Fibroblast of lung (primary cell): ENCODE results near the gene CLSTN2. TPM values are rescaled to one million over a fixed set of nuclear protein-coding genes. Genes with fewer than 3 reads are reported as not detected.

ENCODE experiments used
- DNase-seq, 2 donors: peaks; one replicate each; pipeline versions ENCODE4 v3.0.0 to v3.0.0-alpha.2; 2010; ENCODE audit warnings: low read depth in 2 of 2
- H2AFZ ChIP-seq: 2 replicates; pipeline ENCODE4 v1.5.1; 2012; ENCODE audit warnings: low read length, control low read depth, inconsistent platforms
- H3K27ac ChIP-seq: 2 replicates; pipeline ENCODE4 v1.5.1; 2011; ENCODE audit warnings: low read length, control low read depth; ENCODE audit not compliant: insufficient read depth
- H3K27me3 ChIP-seq: 2 replicates; pipeline ENCODE4 v1.5.1; 2011; ENCODE audit warnings: mild to moderate bottlenecking, low read length; ENCODE audit not compliant: control insufficient read depth, insufficient read depth
- H3K36me3 ChIP-seq: 2 replicates; pipeline ENCODE4 v1.5.1; 2011; ENCODE audit warnings: low read length; ENCODE audit not compliant: control insufficient read depth, insufficient read depth
- H3K4me1 ChIP-seq: 2 replicates; pipeline ENCODE4 v1.5.1; 2011; ENCODE audit warnings: low read length; ENCODE audit not compliant: control insufficient read depth, insufficient read depth; ENCODE audit errors: extremely low read depth
- H3K4me2 ChIP-seq: 2 replicates; pipeline ENCODE4 v1.5.1; 2011; ENCODE audit warnings: low read length, control low read depth; ENCODE audit not compliant: insufficient read depth; ENCODE audit errors: extremely low read depth
- H3K4me3 ChIP-seq, 4 experiments: fragments of 200-600 bp in 1 of 4; sonication (generic) in 1 of 4; replicated peaks in 1 of 4; 2 replicates each; pipeline ENCODE4 v1.5.1; 2011 to 2016; ENCODE audit warnings: low read length in 4 of 4, low read depth in 3 of 4, mild to moderate bottlenecking in 3 of 4, control low read depth in 2 of 4, inconsistent platforms in 1 of 4, mixed read lengths in 1 of 4; ENCODE audit not compliant: insufficient read depth in 1 of 4; ENCODE audit errors: control extremely low read depth in 1 of 4
- H3K79me2 ChIP-seq: 2 replicates; pipeline ENCODE4 v1.5.1; 2012; ENCODE audit warnings: mild to moderate bottlenecking, low read length, inconsistent platforms; ENCODE audit not compliant: control insufficient read depth, insufficient read depth
- H3K9ac ChIP-seq: 2 replicates; pipeline ENCODE4 v1.5.1; 2011; ENCODE audit warnings: mild to moderate bottlenecking, low read length, control low read depth; ENCODE audit not compliant: insufficient read depth
- H3K9me3 ChIP-seq: 2 replicates; pipeline ENCODE4 v1.5.1; 2012; ENCODE audit warnings: low read depth, low read length; ENCODE audit not compliant: control insufficient read depth, insufficient read depth
- H4K20me1 ChIP-seq: 2 replicates; pipeline ENCODE4 v1.5.1; 2011; ENCODE audit warnings: low read length; ENCODE audit not compliant: control insufficient read depth, insufficient read depth; ENCODE audit errors: extremely low read depth
- EZH2 ChIP-seq: IDR thresholded peaks from 2 replicates; pipeline ENCODE4 v1.5.1; 2012; ENCODE audit warnings: low read length, control low read depth, mild to moderate bottlenecking; ENCODE audit errors: missing control alignments
- polyA plus RNA-seq, 2 donors: library from polyadenylated mRNA; depleted of rRNA in 1 of 2; stranded (reverse) in 1 of 2; unstranded in 1 of 2; fragments of >200 nt; gene quantifications; 2 replicates each; pipeline ENCODE4 v1.2.1, GENCODE V29; 2011 to 2012; ENCODE audit warnings: missing spikeins in 1 of 2
- total RNA-seq: library from RNA; depleted of rRNA; stranded (reverse); fragments of >200 nt; gene quantifications from 2 replicates; pipeline ENCODE4 v1.2.1, GENCODE V29; 2014
- TF ChIP-seq, protein P1 (sequence below), 2 donors: IDR thresholded peaks in 1 of 2; conservative IDR thresholded peaks in 1 of 2; 1 replicate in 1 of 2; 2 replicates in 1 of 2; pipeline ENCODE4 v1.5.1; 2011 to 2012; ENCODE audit warnings: low read length in 2 of 2, control low read depth in 1 of 2, inconsistent platforms in 1 of 2, low read depth in 1 of 2, mild to moderate bottlenecking in 1 of 2

Gene CLSTN2
- total and polyA plus RNA-seq, 2 donors (not counting 1 experiment from before 2014, with no cell fraction given): under 0.01 to 1.3 TPM

DNA sequence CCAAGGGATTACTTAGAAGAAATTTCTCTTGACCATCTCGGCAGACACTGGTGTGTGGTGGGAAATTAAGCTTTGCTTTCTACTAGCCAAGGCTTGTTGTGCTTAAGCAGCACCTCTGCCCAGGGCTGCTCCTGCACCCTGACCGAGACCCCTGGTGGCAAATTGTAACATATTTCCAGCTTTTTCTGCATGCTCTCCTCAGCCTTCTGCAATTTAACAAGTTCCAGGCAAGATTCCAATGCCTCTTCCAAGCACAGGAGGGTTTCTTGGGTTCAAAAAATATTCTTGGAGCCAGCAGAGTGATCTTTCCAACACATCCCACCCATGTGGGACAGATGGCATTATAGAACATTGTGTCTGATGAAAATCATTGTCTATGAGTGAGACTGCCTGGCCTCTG, 210.5 kb downstream of the CLSTN2 start:
- DNase-seq: no peak
- Histone ChIP-seq H3K4me3 (no peak overlapping the region), H3K27me3 (no peaks in the 10 kb centered on the region), H3K9ac (no peak overlapping the region), H3K9me3 (no peaks in the 10 kb centered on the region), H4K20me1 (no peaks in the 10 kb centered on the region), H2AFZ (no peak overlapping the region), H3K27ac (no peak overlapping the region), H3K36me3 (no peaks in the 10 kb centered on the region), H3K79me2 (no peaks in the 10 kb centered on the region), H3K4me1 (no peaks in the 10 kb centered on the region), H3K4me2 (no peak overlapping the region)
- TF ChIP-seq, protein P1, sequence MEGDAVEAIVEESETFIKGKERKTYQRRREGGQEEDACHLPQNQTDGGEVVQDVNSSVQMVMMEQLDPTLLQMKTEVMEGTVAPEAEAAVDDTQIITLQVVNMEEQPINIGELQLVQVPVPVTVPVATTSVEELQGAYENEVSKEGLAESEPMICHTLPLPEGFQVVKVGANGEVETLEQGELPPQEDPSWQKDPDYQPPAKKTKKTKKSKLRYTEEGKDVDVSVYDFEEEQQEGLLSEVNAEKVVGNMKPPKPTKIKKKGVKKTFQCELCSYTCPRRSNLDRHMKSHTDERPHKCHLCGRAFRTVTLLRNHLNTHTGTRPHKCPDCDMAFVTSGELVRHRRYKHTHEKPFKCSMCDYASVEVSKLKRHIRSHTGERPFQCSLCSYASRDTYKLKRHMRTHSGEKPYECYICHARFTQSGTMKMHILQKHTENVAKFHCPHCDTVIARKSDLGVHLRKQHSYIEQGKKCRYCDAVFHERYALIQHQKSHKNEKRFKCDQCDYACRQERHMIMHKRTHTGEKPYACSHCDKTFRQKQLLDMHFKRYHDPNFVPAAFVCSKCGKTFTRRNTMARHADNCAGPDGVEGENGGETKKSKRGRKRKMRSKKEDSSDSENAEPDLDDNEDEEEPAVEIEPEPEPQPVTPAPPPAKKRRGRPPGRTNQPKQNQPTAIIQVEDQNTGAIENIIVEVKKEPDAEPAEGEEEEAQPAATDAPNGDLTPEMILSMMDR (conservative IDR thresholded peaks at IDR 0.05 in 1 of 2, IDR thresholded peaks at IDR 0.05 in 1 of 2; ENCODE audit: low read depth in 1 of 2, low read length in 2 of 2): no peak
- no peak for TF ChIP-seq EZH2

DNA sequence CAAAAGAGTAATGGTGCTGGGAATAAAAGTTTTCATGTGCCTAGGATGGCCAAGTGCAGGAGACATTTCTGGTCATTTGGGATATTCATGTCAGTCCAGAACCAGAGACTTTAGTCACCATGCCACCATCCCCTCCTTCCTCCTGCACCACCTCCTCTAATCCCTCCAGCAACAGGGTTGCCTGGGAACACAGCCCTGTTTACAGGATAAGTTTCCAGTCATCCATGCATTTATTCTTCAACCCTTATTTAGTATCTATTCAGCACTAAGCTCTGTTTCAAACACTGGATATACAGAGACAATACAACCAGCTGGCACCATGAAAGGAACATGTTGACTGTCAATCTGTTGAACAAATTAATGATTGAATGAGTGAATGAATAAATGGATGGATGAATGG, 211.7 kb downstream of the CLSTN2 start:
- H3K4me2 ChIP-seq: no peak overlapping the region
- no peak overlapping the region for H3K9ac ChIP-seq
- H3K36me3 ChIP-seq: no peaks in the 10 kb centered on the region
- no peaks in the 10 kb centered on the region for H4K20me1 ChIP-seq
- no peaks in the 10 kb centered on the region for H3K27me3 ChIP-seq
- DNase-seq: no peak
- H3K4me3 ChIP-seq: no peak overlapping the region
- no peaks in the 10 kb centered on the region for H3K4me1 ChIP-seq
- H2AFZ ChIP-seq: no peak overlapping the region
- no peaks in the 10 kb centered on the region for H3K79me2 ChIP-seq
- TF ChIP-seq EZH2: no peak
- TF ChIP-seq, protein P1 (conservative IDR thresholded peaks at IDR 0.05 in 1 of 2, IDR thresholded peaks at IDR 0.05 in 1 of 2; ENCODE audit: low read depth in 1 of 2, low read length in 2 of 2): no peak
- no peaks in the 10 kb centered on the region for H3K9me3 ChIP-seq
- no peak overlapping the region for H3K27ac ChIP-seq

DNA sequence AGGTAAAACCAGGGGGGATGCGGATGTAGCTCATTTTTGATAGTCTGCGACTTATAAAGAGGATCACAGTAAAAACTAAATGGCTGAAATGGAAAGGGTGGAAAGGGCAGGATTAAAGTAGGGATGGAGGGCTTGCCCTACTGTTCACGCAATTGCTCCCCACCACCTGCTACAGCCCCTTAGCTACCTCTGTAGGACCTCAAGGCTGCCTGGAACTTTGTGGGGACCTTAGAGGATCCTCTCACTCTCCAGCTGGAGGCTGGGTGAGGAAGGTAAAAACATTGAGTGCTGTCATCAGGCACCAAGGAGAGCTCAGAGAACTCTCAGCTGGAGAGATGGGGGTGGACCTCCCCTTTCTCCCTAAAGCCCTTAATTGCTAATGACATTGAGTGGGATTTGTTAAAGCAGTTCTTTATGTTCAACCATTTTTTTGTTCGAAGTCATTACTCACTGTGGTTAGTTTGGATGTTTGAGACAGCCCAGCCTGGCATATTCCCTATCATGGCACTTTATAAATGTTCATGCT, 213.0 kb downstream of the CLSTN2 start:
- no peak for TF ChIP-seq EZH2
- TF ChIP-seq, protein P1 (conservative IDR thresholded peaks at IDR 0.05 in 1 of 2, IDR thresholded peaks at IDR 0.05 in 1 of 2; ENCODE audit: low read depth in 1 of 2, low read length in 2 of 2): no peak
- Histone ChIP-seq H3K4me2 (no peak overlapping the region), H2AFZ (no peak overlapping the region), H3K36me3 (no peaks in the 10 kb centered on the region), H3K4me1 (no peaks in the 10 kb centered on the region), H3K79me2 (no peaks in the 10 kb centered on the region), H3K4me3 (no peak overlapping the region), H4K20me1 (no peaks in the 10 kb centered on the region), H3K27me3 (no peaks in the 10 kb centered on the region), H3K9ac (no peak overlapping the region), H3K9me3 (no peaks in the 10 kb centered on the region), H3K27ac (no peak overlapping the region)
- no peak for DNase-seq
